Measurements from ENCODE around the gene DLEC1. TPM values are rescaled to one million over a fixed set of nuclear protein-coding genes. Genes with fewer than 3 reads are reported as not detected.
A peak's percentile ranks its signal among the peaks of the same experiment; 100 is the strongest.
"Not testable (repeated sequence)": the region's sequence is repeated elsewhere in the genome, so short reads cannot be mapped to it uniquely, and the experiment has no call there.

The DLEC1 gene
- polyA plus RNA-seq, 1 experiment, result 0.06 TPM

DNA sequence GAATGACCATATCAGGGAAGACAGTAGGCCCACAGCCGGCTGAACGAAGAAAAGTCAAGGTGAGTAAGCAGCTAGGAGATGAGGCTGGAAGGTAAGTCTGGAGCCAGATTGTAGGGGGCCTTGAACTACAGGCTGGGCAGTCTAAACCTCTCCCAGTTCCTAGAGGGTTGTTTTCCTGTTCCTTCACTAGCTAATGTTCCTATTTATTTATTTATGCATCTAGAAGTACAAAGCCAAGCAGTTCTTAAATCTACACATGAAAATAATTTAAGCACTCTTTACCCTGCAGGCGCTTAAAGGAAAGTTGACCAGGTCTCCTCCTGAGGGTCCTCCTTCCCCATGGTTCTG, 94.2 kb downstream of the DLEC1 start:
- TF ChIP-seq CTCF (IDR thresholded peaks at IDR 0.05; ENCODE audit: insufficient read depth, low read depth, low read length), result no peak
- no peak overlapping the region for H3K4me3 ChIP-seq (ENCODE audit: low read depth, low read length)
- POLR2A ChIA-PET, result no interaction called here
- H3K27me3 ChIP-seq (ENCODE audit: control insufficient read depth, insufficient read depth, low read length), result no peaks in the 10 kb centered on the region
- H3K36me3 ChIP-seq (ENCODE audit: control insufficient read depth, insufficient read depth, low read length), result peaks cover 31% of the 10 kb centered on the region
- DNase-seq (ENCODE audit: low read depth), result no peak
- CTCF ChIA-PET, result interaction anchor here (0.6 to 1.5 kb wide), 4 partner anchors 22 to 241 kb away, joined by 3 to 6 read pairs (median 4); no protein-coding TSS in a partner anchor

DNA sequence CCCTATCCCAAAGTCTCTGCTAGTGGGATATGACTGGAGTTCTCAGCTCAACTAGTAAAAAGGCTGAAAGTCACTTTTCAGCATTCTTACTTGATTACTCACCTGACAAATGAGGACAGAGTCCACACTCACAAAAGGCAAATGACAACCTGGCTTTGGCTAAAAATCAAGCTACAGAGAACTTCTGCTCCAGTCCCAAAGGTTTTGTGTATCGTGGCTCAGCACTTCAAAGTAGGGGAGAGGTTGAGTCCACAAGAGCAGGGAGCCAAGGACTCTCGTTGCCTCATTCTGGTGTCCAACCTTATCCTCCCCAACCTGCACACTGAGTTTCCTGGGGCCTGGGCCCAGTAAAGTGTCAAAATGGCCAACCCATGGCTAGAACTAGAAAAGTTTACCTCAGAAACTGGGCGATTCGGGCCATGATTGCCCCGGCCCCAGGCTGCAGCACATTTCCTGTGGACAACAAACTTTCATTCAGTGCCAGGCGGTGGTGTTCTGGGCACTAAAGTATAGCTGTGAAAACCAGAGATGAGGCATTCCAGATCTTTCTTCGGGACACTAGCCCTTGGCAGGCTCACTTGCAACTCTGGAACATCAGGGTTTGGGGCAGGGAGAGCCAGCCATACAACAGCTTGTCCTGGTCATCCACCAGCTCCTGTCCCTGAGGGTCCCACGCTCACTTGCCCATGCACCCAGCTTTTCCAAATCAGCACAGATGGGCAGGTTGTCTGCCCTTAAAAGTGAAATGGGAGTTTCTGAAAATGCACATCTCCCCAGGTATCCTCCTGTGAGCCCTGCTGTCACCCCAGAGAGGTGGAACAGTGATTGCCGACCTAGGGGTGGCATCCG, 94.8 kb downstream of the DLEC1 start:
- DNase-seq (ENCODE audit: low read depth), result no peak
- CTCF ChIA-PET, result interaction anchor here (0.6 to 1.5 kb wide), 4 partner anchors 22 to 242 kb away, joined by 3 to 6 read pairs (median 4); no protein-coding TSS in a partner anchor
- POLR2A ChIA-PET, result no interaction called here
- H3K27me3 ChIP-seq (ENCODE audit: control insufficient read depth, insufficient read depth, low read length), result no peaks in the 10 kb centered on the region
- H3K36me3 ChIP-seq (ENCODE audit: control insufficient read depth, insufficient read depth, low read length), result peaks cover 30% of the 10 kb centered on the region
- TF ChIP-seq CTCF (IDR thresholded peaks at IDR 0.05; ENCODE audit: insufficient read depth, low read depth, low read length), result no peak
- no peak overlapping the region for H3K4me3 ChIP-seq (ENCODE audit: low read depth, low read length)

DNA sequence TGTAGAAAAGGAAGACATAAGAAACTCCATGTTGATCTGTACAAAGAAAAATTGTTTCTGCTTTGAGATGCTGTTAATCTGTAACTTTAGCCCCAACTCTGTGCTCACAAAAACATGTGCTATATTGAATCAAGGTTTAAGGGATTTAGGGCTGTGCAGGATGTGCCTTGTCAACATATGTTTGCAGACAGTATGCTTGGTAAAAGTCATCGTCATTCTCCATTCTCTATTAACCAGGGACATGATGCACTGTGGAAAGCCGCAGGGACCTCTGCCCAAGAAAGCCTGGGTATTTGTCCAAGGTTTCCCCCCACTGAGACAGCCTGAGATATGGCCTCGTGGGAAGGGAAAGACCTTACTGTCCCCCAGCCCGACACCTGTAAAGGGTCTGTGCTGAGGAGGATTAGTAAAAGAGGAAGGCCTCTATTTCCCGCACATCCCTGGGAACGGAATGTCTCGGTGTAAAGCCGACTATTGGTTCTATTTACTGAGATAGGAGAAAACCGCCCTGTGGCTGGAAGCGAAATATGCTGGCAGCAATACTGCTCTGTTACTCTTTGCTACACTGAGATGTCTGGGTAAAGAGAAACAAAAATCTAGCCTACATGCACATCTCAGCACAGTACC, 95.6 kb downstream of the DLEC1 start:
- CTCF ChIA-PET, result interaction anchor here (1.5 kb wide), 1 partner anchor 164 kb away, joined by 6 read pairs; no protein-coding TSS in a partner anchor
- H3K36me3 ChIP-seq (ENCODE audit: control insufficient read depth, insufficient read depth, low read length), result peaks cover 23% of the 10 kb centered on the region

GRCh38 chr3:38135621-38136277, 96.7 kb downstream of the DLEC1 start:
- ChIA-PET CTCF (interaction anchor here (1.2 kb wide), 1 partner anchor 210 kb away, joined by 3 read pairs; no protein-coding TSS in a partner anchor), POLR2A (interaction anchor here (1.6 kb wide), 1 partner anchor 29 kb away, joined by 7 read pairs; the partner anchor contains the start of gene OXSR1)
- Histone ChIP-seq H3K4me3 (ENCODE audit: low read depth, low read length) (peak overlapping the region; percentile 72), H3K36me3 (ENCODE audit: control insufficient read depth, insufficient read depth, low read length) (peaks cover 20% of the 10 kb centered on the region)
- DNase-seq (ENCODE audit: low read depth); H3K27me3 ChIP-seq (ENCODE audit: control insufficient read depth, insufficient read depth, low read length): not testable (repeated sequence)

More for the DNA sequence above, 95.6 kb downstream of the DLEC1 start:
- POLR2A ChIA-PET; H3K4me3 ChIP-seq (ENCODE audit: low read depth, low read length); DNase-seq (ENCODE audit: low read depth); H3K27me3 ChIP-seq (ENCODE audit: control insufficient read depth, insufficient read depth, low read length): not testable (repeated sequence)

- TF ChIP-seq CTCF (IDR thresholded peaks at IDR 0.05; ENCODE audit: insufficient read depth, low read depth, low read length), result no peak
- DNase-seq (ENCODE audit: low read depth), result no peak
- H3K4me3 ChIP-seq (ENCODE audit: low read depth, low read length), result peak overlapping the region; percentile 72
- ChIA-PET CTCF (interaction anchor here (1.2 kb wide), 1 partner anchor 209 kb away, joined by 3 read pairs; no protein-coding TSS in a partner anchor), POLR2A (interaction anchor here (1.6 kb wide), 1 partner anchor 29 kb away, joined by 7 read pairs; the partner anchor contains the start of gene OXSR1)
- H3K36me3 ChIP-seq (ENCODE audit: control insufficient read depth, insufficient read depth, low read length), result peaks cover 19% of the 10 kb centered on the region
- no peaks in the 10 kb centered on the region for H3K27me3 ChIP-seq (ENCODE audit: control insufficient read depth, insufficient read depth, low read length)
These were observed 97.4 kb downstream of the DLEC1 start for GRCh38 chr3:38136393-38136776.

All from BJ (cell line).